Measurements from ENCODE around the gene DNTTIP2.

GRCh38 chr1:93925206-93925605 is 46.2 kb upstream of the DNTTIP2 start:
- no peak for TF ChIP-seq CTCF (IDR thresholded peaks at IDR 0.05; ENCODE audit: low read depth, low read length)
- no peak for TF ChIP-seq POLR2A (IDR thresholded peaks at IDR 0.05; ENCODE audit: extremely low read depth, insufficient read length)
- TF ChIP-seq MAX (IDR thresholded peaks at IDR 0.05; ENCODE audit: low read depth, low read length), result no peak

Measured in NB4 (cell line).